ENCODE results near the gene CRISPLD2. TPM values are rescaled to one million over a fixed set of nuclear protein-coding genes. Genes with fewer than 3 reads are reported as not detected.

CRISPLD2 gene
- total and polyA plus RNA-seq, 9 of the 15 experiments (the other 6 are each of a cell fraction or from before 2014, with no cell fraction given): 0.03 to 0.24 (median 0.04) TPM; not detected in 4

GRCh38 chr16:84819644-84820304, at the start of gene CRISPLD2 (continued):
- TF ChIP-seq, protein P1, sequence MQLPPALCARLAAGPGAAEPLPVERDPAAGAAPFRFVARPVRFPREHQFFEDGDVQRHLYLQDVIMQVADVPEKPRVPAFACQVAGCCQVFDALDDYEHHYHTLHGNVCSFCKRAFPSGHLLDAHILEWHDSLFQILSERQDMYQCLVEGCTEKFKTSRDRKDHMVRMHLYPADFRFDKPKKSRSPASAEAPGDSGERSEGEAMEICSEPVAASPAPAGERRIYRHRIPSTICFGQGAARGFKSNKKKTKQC (CRISPR knock-in tag; IDR thresholded peaks at IDR 0.05): no peak; the same call in 1 of the 2 replicates
- TF ChIP-seq CBFA2T3 (IDR thresholded peaks at IDR 0.05) (no peak), HNRNPK (IDR thresholded peaks at IDR 0.05; ENCODE audit: low read depth, low read length, poor library complexity, severe bottlenecking) (no peak), NR2F6 (CRISPR knock-in tag; IDR thresholded peaks at IDR 0.05) (no peak), ZNF121 (CRISPR knock-in tag; conservative IDR thresholded peaks at IDR 0.05) (no peak), ZNF174 (CRISPR knock-in tag; IDR thresholded peaks at IDR 0.05) (no peak), NFIC (IDR thresholded peaks at IDR 0.05) (peak; percentile 99), NBN (IDR thresholded peaks at IDR 0.05; ENCODE audit: low read depth) (no peak), ZNF12 (CRISPR knock-in tag; IDR thresholded peaks at IDR 0.05) (no peak), VEZF1 (CRISPR knock-in tag; IDR thresholded peaks at IDR 0.05) (peak; percentile 92), NR2C1 (IDR thresholded peaks at IDR 0.05) (no peak), NR2C1 (tag; IDR thresholded peaks at IDR 0.05) (no peak), SETDB1 (IDR thresholded peaks at IDR 0.05; ENCODE audit: low read length) (no peak)
- TF ChIP-seq, protein P2, sequence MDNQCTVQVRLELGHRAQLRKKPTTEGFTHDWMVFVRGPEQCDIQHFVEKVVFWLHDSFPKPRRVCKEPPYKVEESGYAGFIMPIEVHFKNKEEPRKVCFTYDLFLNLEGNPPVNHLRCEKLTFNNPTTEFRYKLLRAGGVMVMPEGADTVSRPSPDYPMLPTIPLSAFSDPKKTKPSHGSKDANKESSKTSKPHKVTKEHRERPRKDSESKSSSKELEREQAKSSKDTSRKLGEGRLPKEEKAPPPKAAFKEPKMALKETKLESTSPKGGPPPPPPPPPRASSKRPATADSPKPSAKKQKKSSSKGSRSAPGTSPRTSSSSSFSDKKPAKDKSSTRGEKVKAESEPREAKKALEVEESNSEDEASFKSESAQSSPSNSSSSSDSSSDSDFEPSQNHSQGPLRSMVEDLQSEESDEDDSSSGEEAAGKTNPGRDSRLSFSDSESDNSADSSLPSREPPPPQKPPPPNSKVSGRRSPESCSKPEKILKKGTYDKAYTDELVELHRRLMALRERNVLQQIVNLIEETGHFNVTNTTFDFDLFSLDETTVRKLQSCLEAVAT (IDR thresholded peaks at IDR 0.05): no peak
